CMK (cell line): Measurements from ENCODE around the gene ALDH3B2.
"Not testable (repeated sequence)": the region's sequence is repeated elsewhere in the genome, so short reads cannot be mapped to it uniquely, and the experiment has no call there.

Experiments used
- DNase-seq: peaks from one replicate; pipeline ENCODE4 v3.0.0-alpha.2; 2010; ENCODE audit warnings: low read depth

The ALDH3B2 gene

DNA sequence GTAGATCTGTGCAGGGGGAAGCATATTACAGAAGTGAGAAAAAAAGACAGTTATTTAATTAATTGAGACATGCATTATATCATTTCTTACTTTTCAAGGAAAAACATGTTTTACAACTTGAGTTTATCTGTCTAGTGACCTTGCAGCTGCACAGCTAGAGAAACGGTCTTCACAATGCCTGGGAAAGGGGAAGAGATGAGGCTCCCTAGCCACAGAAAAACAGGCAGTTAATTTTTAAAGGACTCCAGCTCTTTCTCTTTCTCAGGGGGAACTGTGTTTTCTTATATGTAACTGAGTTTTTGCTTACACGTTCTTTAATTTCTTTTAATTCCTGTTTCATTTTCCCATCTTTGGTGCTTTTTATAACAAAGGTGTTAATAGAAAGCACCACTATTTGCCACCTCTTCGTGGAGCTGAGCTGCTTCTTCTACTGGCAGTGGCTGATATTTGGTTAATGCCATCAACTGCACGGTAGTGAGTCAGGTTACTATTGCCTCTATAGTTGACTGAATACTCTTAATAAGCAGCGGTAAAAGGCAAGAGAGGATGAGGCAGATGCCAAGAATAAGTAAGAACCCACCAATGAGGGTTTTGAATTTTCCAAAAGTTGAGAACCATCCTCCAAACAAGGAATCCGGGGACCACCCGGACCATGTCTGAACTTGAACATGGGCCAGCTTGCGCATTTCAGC, 11.4 kb upstream of the ALDH3B2 start:
- DNase-seq, result not testable (repeated sequence)

DNA sequence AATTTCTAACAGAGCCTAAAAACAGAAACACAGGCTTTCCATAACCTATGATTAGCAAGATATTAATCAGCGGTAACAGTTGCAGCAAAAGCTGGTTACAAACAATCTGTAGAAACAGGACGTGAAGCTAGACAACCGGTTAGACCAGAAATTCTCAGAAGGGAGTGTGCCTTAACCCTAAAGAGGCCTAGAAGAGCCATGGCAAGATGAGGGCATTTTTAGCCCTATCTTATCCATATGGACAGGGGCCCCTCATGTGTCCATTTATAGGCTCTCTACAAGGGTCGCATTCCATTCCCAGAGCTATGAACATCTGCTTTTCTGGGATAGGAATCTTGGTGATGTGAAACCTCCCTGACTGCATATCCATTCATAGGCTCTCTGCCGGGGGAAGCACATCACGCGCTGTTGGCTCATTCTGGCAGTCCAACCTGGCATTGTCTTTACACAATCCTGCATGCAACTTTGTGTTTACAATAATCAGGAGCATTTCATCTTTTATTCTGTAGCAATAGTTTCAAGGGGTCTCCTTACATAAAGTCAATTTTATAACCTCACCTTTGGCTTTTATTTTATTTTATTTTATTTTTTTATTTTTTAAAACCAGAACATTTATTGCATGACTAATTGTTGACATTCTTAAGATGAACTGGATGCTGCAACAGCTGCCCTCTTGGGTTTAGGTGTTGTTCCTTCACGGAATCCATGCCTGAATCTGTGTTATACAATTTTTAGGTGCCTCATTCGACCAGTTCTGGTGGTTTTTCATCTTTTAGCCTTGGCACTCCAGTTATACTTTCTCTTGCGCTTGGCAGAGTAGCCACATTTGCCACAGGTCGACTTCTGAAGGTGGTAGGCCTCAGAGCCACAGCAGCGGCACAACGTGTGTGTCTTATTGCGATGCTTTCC, 8.0 kb upstream of the ALDH3B2 start:
- not testable (repeated sequence) for DNase-seq

DNA sequence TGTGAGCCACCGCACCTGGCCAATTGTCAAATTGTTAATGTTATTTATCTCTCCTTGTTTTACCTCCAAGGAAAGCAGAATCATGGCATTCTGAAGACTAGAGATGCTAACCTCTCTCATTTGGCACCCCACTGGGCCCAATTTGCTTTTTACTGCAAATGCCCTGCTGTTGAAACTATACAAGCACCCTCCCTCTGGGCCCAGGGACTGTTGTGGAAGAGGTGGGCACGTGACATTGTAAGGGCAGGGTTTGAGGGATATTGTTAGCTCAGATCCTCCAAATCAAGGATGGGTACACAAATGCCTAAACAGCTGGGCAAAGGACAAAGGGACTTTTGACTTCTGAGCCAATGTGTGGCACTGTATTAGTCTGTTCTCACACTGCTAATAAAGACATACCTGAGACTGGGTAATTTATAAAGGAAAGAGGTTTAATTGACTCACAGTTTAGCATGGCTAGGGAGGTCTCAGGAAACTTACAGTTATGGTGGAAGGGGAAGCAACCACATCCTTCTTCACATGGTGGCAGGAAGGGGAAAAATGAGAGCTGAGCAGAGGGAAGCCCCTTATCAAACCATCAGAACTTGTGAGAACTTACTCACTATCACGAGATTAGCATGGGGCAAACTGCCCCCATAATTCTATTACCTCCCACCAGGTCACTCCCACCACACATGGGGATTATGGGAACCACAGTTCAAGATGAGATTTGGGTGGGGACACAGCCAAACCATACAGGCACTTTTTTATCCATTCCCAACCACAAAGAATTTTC, 6.5 kb upstream of the ALDH3B2 start:
- peak; percentile 59 for DNase-seq

DNA sequence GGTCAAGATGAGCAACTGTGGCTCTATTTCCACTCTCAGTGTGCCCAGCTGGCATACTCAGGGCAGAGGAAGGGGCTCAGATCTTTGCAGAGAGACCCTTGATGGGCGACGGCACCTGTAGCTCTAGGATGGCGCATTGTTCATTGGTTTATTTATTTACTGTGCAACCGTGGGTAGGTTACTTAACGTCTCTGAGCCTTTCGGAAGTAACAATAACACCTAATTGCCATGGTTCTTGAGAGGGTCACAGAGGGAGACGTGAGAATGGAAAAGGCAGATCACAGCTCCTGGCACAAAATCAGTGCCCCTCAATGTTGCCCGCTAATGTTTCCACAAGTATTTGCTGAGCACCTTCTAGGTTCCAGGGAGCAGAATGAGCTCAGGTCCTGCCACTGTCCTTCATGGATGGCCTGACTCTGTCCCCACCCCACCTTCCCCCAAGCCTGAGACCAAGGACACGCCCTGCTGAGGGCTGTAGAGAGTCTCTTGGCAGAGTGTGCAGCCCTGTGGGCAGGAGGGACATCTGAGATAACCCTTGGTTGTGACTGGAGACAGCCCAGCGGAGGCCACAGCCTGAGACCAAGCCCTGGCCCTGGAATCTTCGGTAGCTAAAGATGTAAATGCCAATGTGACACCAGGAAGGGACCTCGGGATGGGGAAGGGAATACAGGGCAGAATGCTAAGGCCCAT, 780 bp upstream of the ALDH3B2 start:
- no peak for DNase-seq

DNA sequence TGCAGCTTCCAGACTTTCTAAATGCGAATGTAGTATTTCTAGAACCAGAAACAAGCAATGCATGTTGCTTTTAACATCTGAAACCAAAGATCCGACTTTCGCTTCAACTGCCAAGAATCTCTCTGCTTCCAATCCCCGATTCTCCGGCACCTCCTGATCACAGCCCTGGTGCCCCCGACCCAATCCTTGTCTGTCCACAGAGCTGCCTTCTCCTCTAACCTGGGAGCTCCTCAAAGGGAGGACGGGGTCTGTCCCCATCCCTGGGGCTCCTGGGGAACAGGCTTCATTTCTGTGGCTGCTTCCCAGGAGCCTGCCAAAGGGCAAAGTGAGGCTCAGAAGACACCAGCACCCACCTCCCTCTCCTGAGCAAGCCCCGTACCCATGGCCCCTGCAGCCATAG, 521 bp downstream of the ALDH3B2 start:
- no peak for DNase-seq

DNA sequence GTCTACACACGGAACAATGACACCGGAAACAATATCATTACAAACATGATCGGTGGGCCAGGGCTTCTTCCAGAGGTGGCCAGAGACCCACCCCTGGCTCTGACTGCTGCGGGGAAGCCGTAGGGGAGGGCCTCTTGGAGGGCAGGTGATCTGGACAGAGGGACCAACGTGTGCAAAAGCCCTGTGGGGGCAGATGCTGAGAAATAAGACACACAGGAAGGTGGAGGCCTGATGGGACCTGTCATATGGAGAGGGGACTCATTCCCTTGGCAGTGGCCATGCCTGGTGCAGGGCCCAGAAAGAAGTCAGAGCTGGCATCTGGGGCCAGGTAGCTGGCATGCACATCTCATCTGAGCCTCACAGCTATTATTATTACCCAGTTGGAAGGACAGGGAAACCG, 1.1 kb downstream of the ALDH3B2 start:
- DNase-seq, result no peak

DNA sequence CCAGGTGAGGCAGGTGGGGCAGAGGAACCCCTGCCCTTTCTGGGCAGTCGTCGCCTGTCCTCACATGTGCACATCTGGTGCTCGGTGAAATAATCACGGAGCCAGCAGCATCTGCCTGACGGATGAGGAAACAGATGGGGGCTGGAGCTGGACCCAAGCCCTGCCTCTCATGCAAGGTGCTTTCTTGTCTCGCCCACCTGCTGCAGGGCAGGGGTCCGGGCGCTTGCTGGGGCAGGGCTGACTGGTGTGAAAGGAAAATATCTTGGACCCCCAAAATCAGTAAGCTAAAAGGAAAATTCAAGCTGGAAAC, 3.3 kb downstream of the ALDH3B2 start:
- no peak for DNase-seq

DNA sequence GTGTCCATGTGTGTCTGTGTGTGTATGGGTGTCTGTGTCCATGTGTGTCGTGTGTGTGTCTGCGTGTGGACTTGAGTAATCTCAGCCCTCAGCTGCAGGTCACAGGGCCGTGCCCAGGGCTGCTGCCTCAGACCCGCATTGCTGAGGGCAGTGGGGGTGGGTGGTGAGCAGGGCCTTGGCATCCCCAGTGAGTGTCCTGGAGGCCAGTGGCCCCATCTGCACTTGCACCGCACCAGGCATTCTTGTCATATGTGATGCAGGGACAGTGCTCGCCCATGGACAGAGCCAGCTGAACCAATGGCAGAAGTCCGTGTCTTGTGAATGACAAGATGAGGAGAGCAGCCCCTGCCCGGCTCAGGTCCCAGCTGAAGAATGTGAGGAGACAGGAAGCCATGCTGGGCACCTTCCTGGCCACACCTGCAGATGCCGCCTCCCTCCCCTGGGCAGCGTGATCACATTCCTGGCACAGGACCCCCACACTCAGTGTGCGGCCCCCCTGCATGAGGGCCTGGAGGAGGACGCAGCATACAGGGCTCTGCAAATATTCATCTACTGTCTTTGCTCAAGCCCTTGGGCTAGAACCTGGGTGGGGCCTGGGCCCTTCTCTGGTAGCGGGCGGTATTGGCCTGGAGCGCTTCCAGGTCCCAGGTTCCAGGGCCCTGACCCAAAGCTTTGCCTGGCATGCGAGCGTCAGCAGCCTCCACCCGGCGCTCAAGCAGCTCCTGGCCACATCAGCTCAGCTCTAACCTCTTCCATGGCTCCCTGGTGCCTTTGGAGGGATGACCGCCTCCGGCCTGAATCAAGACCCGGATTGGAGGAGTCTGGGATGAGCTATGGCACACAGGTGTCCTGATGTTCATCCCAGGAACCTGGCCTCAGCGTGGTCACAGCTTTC, 3.9 kb downstream of the ALDH3B2 start:
- no peak for DNase-seq

DNA sequence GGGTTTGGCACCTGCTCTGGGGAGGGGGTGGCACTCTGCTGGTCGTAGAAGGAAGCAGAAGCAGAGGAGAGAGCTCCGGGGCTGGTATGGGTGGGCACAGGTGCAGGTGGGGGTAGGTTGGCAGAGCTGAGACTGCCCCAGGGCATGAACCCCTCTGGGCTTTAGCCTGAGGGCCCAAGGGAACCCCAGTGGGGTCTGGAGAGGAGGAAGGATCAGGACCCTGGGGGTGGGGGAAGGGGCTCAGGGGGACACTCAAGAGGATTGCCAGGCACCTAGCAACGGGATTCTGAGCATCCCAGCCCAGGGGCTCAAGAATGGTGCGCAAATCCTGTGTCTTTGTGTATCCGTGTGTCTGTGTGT, 6.3 kb downstream of the ALDH3B2 start:
- DNase-seq, result no peak

DNA sequence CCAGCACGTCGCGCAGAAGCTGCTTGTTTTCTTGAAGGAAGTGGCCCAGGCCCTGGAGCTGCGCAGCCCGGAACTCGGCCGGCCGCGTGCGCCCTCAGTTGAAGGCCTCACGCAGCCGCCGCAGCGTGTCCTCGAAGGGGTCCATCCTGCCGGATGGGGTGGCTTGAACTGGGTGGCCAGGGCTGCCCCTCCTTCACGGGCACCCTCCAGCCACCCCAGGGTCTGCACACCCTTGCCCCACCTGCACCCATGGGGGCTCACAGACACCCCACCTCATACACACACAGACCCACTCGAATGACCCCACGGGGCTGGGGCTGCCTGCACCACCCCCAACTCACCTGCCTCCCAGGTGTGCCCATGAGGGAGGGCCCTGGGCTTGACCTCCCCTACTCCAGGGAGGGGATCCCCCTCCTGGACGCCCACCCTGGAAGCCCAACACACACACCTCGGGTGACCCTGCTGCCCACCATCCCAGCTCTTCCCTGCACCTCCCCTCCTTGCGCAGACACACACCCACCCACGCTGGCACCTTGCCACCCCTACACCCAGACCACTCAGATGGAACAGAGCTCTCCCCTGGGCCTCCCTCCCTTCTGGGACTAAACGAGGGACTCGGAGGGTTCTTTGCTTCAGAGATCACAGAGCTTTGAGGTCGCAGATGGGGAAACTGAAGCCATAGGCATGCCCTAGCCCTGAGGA, 6.8 kb downstream of the ALDH3B2 start:
- DNase-seq, result no peak

DNA sequence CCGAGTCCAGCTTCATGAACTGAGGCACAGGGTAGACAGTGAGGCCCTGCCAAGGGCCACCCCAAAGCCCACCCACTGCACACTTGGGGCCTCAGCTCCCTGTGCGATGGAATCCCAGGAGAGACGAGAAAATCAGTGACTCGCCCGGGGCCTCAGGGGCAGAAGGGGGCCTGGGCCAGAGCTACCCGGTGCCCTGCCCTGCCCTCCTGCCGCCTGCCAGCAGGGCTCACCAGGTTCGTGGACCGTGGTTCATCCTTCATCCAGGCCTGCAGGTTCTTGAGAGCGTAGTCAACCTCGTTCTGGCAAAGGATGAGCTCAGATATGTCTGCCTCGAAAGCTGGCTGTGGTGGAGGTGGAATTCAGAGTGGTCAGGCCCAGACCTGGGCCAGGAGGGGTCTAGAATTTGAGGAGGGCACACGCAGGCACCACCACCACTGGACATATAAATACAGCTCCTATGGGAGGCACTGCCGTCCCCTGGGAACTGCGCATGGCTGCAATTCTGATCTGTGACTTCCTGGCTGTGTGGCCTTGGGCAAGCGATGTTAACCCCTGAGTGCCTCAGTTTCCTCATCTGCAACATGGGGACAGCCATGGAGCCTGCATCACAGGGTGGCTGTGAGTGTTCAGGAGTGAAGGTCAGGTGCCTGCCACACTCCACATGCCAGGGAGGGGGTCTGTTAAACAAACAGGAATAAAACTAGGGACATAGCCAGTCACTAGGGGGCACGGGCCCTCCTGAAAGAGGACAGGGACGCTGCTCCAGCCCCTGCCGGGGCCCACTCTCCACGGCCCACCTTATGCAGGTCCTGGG, 7.5 kb downstream of the ALDH3B2 start:
- DNase-seq, result no peak

DNA sequence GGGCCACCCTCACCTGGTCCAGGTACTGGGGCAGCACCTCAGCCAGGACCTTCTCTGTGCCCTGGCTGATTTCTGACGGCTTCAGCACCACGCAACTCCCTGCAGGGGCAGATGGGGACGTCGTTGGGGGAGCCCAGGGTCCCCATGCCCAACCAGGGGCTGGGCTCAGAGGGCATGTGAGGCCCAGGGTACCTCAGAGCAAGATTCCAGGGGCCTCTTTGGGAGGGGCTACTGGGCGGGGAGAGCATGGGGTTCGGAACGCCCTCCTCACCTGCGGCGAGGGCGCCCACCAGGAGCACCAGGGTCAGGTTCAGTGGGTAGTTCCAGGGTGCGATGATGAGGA, 8.1 kb downstream of the ALDH3B2 start:
- DNase-seq, result no peak

DNA sequence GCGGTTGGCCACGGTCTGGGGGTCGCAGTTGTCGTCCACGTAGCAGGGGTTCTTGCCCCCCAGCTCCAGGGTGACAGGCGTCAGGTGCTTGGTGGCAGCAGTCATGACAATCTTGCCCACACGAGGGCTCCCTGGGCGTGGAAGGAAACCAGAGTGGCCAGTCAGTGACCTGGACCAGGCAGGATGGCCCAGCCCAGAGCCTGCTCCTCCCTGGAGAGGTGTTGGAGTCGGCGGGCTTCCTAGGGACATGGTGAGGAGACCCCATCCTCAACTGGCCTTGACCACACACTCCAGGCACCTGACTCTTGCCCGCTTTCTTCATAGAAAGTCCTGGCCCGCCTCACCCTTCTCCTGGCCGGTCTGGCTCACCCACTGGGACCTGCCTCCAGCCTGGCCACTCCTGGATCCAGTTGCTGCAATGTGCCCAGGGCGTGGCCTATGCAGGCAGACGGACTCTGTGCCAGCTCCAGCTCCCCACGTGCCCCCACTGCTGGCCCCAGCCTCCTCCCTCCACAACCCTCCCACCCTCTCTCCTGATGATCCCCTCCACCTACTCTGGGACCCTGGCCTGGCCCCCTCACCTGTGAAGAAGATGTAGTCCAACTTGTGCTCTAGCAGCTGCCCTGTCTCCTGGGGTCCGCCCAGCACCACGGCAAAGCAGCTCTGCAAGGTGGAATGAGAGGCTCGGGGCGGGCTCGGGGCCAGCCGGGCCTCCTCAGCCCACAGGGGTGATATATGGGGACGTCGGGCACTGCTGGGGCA, 8.7 kb downstream of the ALDH3B2 start:
- DNase-seq, result no peak

DNA sequence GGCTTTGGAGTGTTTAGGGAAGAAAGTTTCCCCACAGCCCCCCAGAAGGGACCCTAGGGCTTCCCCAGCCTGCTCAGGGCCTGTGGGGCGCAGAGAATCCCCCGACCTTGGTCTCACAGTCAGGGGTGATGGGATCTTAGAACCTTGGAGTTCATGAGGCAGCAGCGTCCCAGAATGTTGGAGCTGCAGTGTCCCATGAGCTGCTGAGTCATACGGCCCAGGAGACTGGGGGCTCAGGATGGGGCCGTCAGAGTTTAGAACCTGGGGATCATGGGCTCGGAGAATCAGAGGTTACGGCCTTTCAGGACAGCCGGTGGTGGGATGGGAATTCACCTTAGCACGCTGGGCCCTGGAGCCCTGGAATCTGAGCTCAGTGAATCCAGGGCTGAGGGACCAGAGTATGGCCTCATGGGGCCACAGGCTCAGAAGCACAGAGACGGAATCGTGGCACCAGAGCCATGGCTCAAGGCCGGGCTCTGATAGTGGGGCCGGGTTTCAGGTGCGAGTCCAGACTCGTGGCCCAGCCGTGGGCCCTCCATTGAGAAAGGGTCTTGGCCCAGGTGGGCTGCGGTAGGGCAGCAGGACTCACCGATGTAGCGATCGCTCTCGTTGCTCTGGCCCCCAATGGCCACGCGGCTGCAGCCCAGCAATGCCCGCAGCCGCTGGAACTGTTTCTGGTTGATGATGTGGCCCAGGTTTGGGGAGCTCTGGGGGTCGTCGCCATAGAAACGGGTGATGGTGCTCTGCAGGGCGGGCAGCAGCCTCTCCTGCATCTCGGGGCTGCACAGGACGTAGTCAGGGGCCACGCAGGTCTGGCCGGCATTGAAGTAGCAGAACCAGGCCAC, 9.5 kb downstream of the ALDH3B2 start:
- DNase-seq, result no peak

DNA sequence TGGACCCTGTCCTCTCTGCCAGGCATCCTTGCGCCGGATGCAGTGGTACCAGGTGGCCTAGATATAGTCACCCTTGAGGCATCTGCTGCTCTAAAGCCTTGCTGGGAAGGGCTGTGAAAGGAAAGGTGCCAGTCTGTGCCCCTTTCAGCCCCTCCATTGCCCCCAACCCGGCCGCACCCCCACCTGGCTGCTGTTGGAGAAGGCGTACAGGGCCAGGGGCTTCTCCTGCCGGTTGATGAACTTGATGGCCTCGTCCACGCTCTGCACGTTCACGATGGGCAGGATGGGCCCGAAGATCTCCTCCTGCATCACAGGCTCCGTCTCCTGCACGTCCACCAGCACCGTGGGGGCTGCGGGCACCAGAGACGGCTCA, 10.2 kb downstream of the ALDH3B2 start:
- DNase-seq, result no peak

DNA sequence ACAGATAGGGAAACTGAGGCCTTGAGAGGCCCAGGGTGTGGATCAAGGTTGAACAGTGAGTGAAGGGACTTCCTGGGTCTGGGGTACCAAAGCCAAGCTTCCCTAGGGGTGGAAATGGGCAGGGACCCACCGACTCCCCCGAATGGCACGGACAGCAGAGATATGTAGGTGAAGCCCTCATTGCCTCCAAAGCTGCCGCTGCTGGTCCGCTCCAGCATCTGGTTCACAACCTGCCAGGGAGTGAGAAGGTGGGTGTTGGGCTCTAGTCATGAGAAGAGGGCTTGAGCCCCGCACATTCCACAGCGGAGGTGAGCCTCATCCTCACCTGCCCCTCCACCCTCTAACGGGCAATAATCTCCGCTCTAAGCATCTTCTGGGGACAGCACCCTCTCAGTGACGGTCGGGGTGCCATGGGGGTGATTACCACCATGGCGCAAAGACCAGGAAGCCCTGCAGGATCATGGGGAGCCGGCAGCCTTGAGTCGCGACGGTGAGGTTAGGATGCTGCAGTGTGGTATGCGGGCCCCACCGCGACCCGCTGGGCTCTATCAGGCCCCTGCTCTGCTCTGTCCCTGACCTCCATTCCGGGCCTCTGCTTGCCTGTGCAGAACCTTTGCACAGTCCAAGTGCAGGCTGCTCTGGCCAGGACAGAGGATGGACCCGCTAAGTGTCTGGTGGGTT, 10.8 kb downstream of the ALDH3B2 start:
- DNase-seq, result no peak

DNA sequence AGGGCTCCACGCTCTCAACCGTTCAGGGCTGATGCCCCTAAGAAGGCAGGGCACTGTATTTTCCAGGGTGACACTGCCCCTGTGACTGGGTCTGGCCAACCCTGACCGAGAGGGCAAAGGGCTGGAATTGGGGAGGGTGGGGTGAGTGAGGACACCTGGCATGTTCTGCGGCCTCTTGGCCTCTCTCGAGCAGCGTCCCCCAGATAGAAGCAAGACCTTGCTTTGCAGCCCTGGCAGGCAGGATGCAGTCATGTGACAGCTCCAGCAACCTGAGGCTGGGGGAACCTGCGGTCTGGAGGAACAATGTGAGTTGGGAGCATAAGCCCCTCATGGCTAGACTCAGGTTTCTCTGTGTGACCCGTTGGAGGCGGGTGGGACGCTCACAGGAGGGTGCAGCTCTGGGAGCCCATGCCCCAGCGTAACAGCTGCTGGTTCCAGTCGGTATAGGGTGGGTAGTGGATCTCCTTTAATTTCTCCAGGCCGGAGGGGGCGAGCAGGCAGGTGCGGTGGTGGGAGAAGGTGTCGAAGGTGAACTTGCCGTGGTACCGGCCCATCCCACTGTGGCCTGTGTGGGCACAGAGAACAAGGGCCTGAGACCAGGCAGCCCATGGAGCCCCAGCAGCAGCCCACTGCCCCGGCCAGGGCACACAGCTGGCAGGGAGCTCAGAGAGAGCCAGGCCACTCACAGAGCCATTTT, 11.4 kb downstream of the ALDH3B2 start:
- no peak for DNase-seq
